Endothelial cell (in vitro differentiated cells): ENCODE measurements around the gene MALT1. TPM values are rescaled to one million over a fixed set of nuclear protein-coding genes. Genes with fewer than 3 reads are reported as not detected.
A peak's percentile ranks its signal among the peaks of the same experiment; 100 is the strongest.

Experiments used
- DNase-seq: peaks from one replicate; pipeline ENCODE4 v3.0.0; 2021; ENCODE audit warnings: low spot score
- H3K27ac Mint-ChIP-seq: one replicate; pipeline ENCODE4 v1.8.0; 2021; ENCODE audit warnings: mixed read lengths, inconsistent platforms; ENCODE audit not compliant: unreplicated experiment
- H3K27me3 Mint-ChIP-seq: one replicate; pipeline ENCODE4 v1.8.0; 2021; ENCODE audit warnings: mild to moderate bottlenecking, moderate library complexity, mixed read lengths, inconsistent platforms; ENCODE audit not compliant: unreplicated experiment
- H3K36me3 Mint-ChIP-seq: one replicate; pipeline ENCODE4 v1.8.0; 2021; ENCODE audit warnings: mild to moderate bottlenecking, low read depth, mixed read lengths, inconsistent platforms; ENCODE audit not compliant: unreplicated experiment
- H3K4me1 Mint-ChIP-seq: one replicate; pipeline ENCODE4 v1.8.0; 2021; ENCODE audit warnings: mild to moderate bottlenecking, mixed read lengths, inconsistent platforms; ENCODE audit not compliant: unreplicated experiment
- H3K4me3 Mint-ChIP-seq: one replicate; pipeline ENCODE4 v1.8.0; 2021; ENCODE audit warnings: mild to moderate bottlenecking, mixed read lengths, inconsistent platforms; ENCODE audit not compliant: unreplicated experiment
- H3K9me3 Mint-ChIP-seq: one replicate; pipeline ENCODE4 v1.8.0; 2021; ENCODE audit warnings: mixed read lengths, inconsistent platforms; ENCODE audit not compliant: unreplicated experiment
- total RNA-seq: library from RNA; stranded (reverse); fragmentation: NEBNext Ultra II Directional; extraction: Animal tissue kit (Norgen Biotek cat#: 25700); gene quantifications from one replicate; pipeline ENCODE4 v1.2.1, GENCODE V29; 2021; ENCODE audit not compliant: unreplicated experiment
- TF ChIP-seq, protein P1 (sequence below): fragments of 200-600 bp; sonication (generic); IDR thresholded peaks from one replicate; pipeline ENCODE4 v1.5.0; 2021; ENCODE audit warnings: antibody characterized with exemption; ENCODE audit not compliant: unreplicated experiment

MALT1 gene
- total RNA-seq, 1 donor from 2014 or later, result 17.3 TPM

DNA sequence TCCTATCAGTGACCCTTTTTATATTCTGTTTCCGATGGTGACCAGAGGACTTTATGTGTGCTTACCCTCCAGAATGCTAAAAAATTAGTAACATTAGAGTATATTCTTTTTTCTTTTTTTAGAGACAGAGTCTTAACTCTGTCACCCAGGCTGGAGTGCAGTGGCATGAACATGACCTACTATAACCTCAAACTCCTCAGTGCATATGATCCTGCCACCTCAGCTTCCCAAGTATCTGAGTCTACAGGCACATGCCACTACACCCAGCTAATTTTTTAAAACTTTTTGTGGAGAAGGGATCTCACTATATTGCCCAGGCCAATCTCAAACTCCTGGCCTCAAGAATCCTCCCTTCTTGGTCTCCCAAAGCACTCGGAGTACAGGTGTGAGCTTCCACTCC lies 74.6 kb downstream of the MALT1 start:
- Mint-ChIP-seq H3K9me3 (no peaks in the 10 kb centered on the region), H3K36me3 (peaks cover 24% of the 10 kb centered on the region), H3K4me3 (peak overlapping the region; percentile 15), H3K27ac (no peak overlapping the region), H3K4me1 (no peaks in the 10 kb centered on the region), H3K27me3 (peaks cover 2% of the 10 kb centered on the region)
- TF ChIP-seq, protein P1, sequence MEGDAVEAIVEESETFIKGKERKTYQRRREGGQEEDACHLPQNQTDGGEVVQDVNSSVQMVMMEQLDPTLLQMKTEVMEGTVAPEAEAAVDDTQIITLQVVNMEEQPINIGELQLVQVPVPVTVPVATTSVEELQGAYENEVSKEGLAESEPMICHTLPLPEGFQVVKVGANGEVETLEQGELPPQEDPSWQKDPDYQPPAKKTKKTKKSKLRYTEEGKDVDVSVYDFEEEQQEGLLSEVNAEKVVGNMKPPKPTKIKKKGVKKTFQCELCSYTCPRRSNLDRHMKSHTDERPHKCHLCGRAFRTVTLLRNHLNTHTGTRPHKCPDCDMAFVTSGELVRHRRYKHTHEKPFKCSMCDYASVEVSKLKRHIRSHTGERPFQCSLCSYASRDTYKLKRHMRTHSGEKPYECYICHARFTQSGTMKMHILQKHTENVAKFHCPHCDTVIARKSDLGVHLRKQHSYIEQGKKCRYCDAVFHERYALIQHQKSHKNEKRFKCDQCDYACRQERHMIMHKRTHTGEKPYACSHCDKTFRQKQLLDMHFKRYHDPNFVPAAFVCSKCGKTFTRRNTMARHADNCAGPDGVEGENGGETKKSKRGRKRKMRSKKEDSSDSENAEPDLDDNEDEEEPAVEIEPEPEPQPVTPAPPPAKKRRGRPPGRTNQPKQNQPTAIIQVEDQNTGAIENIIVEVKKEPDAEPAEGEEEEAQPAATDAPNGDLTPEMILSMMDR, result no peak
- DNase-seq, result no peak

GRCh38 chr18:58748899-58749595 lies 77.8 kb downstream of the MALT1 start:
- Mint-ChIP-seq H3K4me1 (no peaks in the 10 kb centered on the region), H3K36me3 (peaks cover 24% of the 10 kb centered on the region), H3K27me3 (peaks cover 2% of the 10 kb centered on the region)

GRCh38 chr18:58753976-58754375 lies 82.7 kb downstream of the MALT1 start:
- H3K27me3 Mint-ChIP-seq, result peaks cover 4% of the 10 kb centered on the region
- H3K27ac Mint-ChIP-seq, result no peak overlapping the region
- H3K4me3 Mint-ChIP-seq, result no peak overlapping the region
- H3K36me3 Mint-ChIP-seq, result peaks cover 5% of the 10 kb centered on the region
- no peak for DNase-seq
- no peaks in the 10 kb centered on the region for H3K4me1 Mint-ChIP-seq
- H3K9me3 Mint-ChIP-seq, result no peaks in the 10 kb centered on the region
- TF ChIP-seq, protein P1, result no peak

More at GRCh38 chr18:58748899-58749595, 77.8 kb downstream of the MALT1 start:
- H3K4me3 Mint-ChIP-seq, result peak overlapping the region; percentile 54
- TF ChIP-seq, protein P1, result no peak
- no peak for DNase-seq
- no peak overlapping the region for H3K27ac Mint-ChIP-seq
- H3K9me3 Mint-ChIP-seq, result no peaks in the 10 kb centered on the region

DNA sequence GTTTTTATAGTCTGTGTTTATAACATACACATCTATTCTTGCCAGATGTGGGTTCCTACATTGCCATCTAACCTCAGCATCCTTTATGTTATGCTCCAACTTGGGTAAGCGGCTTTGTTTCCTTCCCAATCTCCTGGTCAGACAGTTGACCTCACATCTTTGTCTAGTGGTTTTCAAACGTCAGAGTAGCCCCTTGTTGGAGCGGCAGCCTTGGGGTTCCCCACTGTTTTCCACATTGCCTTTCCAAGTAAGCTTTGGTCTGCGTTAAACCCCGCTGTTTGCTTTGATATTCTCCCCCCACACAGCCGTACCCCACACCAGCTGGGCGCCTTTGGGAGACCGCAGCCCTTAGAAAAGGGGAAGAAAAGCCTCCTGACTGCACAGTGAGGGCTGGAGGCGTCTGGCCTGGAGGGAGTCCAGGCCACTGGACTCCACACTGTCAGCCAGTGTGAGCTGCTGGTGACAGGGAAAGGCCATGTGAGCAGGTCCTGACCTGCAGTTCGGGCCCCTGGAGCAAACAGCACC lies 83.3 kb downstream of the MALT1 start:
- peaks cover 4% of the 10 kb centered on the region for H3K27me3 Mint-ChIP-seq
- H3K4me3 Mint-ChIP-seq, result no peak overlapping the region
- no peaks in the 10 kb centered on the region for H3K9me3 Mint-ChIP-seq
- no peaks in the 10 kb centered on the region for H3K4me1 Mint-ChIP-seq
- H3K27ac Mint-ChIP-seq, result no peak overlapping the region
- no peaks in the 10 kb centered on the region for H3K36me3 Mint-ChIP-seq
- TF ChIP-seq, protein P1, result no peak
- DNase-seq, result no peak

- no peak for DNase-seq
- Mint-ChIP-seq H3K9me3 (no peaks in the 10 kb centered on the region), H3K4me3 (no peak overlapping the region), H3K4me1 (no peaks in the 10 kb centered on the region), H3K27ac (no peak overlapping the region), H3K27me3 (peaks cover 4% of the 10 kb centered on the region), H3K36me3 (no peaks in the 10 kb centered on the region)
- TF ChIP-seq, protein P1, result no peak
These were observed 84.2 kb downstream of the MALT1 start for GRCh38 chr18:58755304-58756010.
